ENCODE data around the gene ZNF292.

DNA sequence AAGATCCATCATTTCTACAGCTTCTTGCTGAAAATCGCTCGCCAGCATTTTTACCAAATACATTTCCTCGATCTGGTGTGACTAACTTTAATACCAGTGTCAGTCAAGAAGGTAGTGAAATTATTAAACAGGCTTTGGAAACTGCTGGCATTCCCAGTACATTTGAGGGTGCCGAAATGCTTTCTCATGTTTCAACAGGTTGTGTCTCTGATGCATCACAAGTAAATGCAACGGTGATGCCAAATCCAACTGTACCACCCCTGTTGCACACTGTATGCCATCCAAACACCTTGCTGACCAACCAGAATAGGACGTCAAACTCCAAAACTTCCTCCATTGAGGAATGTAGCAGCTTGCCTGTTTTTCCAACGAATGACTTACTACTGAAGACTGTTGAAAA is 102.6 kb downstream of the ZNF292 start:
- no peak for TF ChIP-seq CTCF (IDR thresholded peaks at IDR 0.05)
- TF ChIP-seq POLR2A (IDR thresholded peaks at IDR 0.05): no peak
